ENCODE data around the gene SDF2L1.
"Not testable (repeated sequence)": the region's sequence is repeated elsewhere in the genome, so short reads cannot be mapped to it uniquely, and the experiment has no call there.

SDF2L1 gene

GRCh38 chr22:21641789-21642583, at the start of gene SDF2L1:
SDF2L1 (plus strand) TSS chr22:21642302; CDS start chr22:21642337, 35 bp downstream.
- Histone ChIP-seq H3K27ac (peak within 1 kb of the TSS; percentile 64), H3K4me3 (ENCODE audit: low read depth, low read length) (peak within 1 kb of the TSS; percentile 80), H3K27me3 (replicated peaks) (no peaks in the 10 kb centered on the region), H3K36me3 (replicated peaks) (peaks cover 14% of the 10 kb centered on the region)
- no peak for TF ChIP-seq CTCF (IDR thresholded peaks at IDR 0.05; ENCODE audit: low read depth, low read length, missing control alignments)
- DNase-seq, result peak; percentile 99
- in situ Hi-C loops (cut with HindIII; ENCODE audit: low pct_ligation_motif_present, low sequenced_read_pairs), result no loop called here

GRCh38 chr22:21592422-21592821, 49.7 kb upstream of the SDF2L1 start:
- Histone ChIP-seq H3K27ac (no peak overlapping the region), H3K27me3 (replicated peaks) (no peaks in the 10 kb centered on the region), H3K36me3 (replicated peaks) (peaks cover 52% of the 10 kb centered on the region), H3K4me3 (ENCODE audit: low read depth, low read length) (no peak overlapping the region)
- DNase-seq, result no peak
- in situ Hi-C loops (cut with HindIII; ENCODE audit: low pct_ligation_motif_present, low sequenced_read_pairs), result no loop called here
- no peak for TF ChIP-seq CTCF (IDR thresholded peaks at IDR 0.05; ENCODE audit: low read depth, low read length, missing control alignments)

- in situ Hi-C loops (cut with HindIII; ENCODE audit: low pct_ligation_motif_present, low sequenced_read_pairs), result no loop called here
- Histone ChIP-seq H3K36me3 (replicated peaks) (peaks cover 48% of the 10 kb centered on the region), H3K27me3 (replicated peaks) (no peaks in the 10 kb centered on the region), H3K27ac (no peak overlapping the region), H3K4me3 (ENCODE audit: low read depth, low read length) (no peak overlapping the region)
- DNase-seq, result no peak
- peak; percentile 66 for TF ChIP-seq CTCF (IDR thresholded peaks at IDR 0.05; ENCODE audit: low read depth, low read length, missing control alignments)
Observed at GRCh38 chr22:21593406-21594232, 48.5 kb upstream of the SDF2L1 start.

- no peak for TF ChIP-seq CTCF (IDR thresholded peaks at IDR 0.05; ENCODE audit: low read depth, low read length, missing control alignments)
- no peak for DNase-seq
- Histone ChIP-seq H3K27ac (no peak overlapping the region), H3K27me3 (replicated peaks) (no peaks in the 10 kb centered on the region), H3K36me3 (replicated peaks) (peaks cover 48% of the 10 kb centered on the region), H3K4me3 (ENCODE audit: low read depth, low read length) (no peak overlapping the region)
- in situ Hi-C loops (cut with HindIII; ENCODE audit: low pct_ligation_motif_present, low sequenced_read_pairs), result no loop called here
Observed at GRCh38 chr22:21594865-21595452, 47.1 kb upstream of the SDF2L1 start.

GRCh38 chr22:21596356-21597135, 45.6 kb upstream of the SDF2L1 start:
- H3K4me3 ChIP-seq (ENCODE audit: low read depth, low read length); in situ Hi-C loops (cut with HindIII; ENCODE audit: low pct_ligation_motif_present, low sequenced_read_pairs); H3K27me3 ChIP-seq (replicated peaks); DNase-seq; H3K27ac ChIP-seq: not testable (repeated sequence)
- peaks cover 52% of the 10 kb centered on the region for H3K36me3 ChIP-seq (replicated peaks)

Measured in brain microvascular endothelial cell (primary cell).